ENCODE data around the gene TSEN34.

Gene TSEN34

DNA sequence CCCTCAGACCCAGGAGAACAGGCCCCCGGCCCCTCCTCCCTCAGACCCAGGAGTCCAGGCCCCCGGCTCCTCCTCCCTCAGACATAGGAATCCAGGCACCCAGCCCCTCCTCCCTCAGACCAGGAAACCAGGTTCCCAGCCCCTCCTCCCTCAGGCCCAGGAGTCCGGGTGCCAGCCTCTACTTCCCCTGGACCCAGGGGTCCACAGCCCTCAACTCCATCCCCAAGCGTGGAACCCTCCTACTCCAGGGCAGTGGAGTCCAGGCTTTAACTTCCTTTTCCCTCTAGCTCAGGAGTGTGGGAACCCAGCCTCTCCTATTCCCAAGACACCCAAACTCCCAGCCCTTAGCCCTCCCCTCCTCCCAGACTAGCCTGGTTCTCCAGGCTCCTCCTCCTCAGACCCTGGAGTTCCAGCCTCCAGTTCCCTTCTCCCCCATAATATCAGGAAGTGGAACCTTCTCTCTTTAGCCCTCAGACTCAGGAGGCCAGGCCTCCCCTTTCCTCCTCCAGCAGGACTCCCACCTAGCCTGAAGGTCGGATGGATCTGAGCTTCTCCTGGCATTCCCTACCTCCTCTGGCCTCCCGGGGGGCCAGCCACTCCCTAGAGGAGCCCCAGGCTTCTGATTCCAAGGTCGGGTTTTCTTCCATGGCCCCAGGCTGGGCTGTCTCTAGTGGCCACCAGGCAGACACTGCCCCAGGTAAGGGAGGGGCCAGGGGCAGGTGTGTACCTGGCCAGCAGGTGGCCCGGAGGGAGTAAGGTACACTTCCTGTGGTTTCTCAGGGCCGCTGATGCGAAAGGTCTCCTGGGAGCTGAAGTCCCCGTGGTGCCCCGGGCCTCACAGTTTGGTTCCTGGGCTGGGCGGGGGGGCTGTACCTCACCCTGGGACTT lies 18.4 kb upstream of the TSEN34 start, which contains the start of gene TMC4:
Gene TMC4 (minus strand): TSS at position 690 of the 888 bp plus-strand sequence. CDS start 43 bp downstream, at position 647.
- no peak for DNase-seq (ENCODE audit: low spot score)
- Histone ChIP-seq H3K27me3 (ENCODE audit: insufficient read depth, poor library complexity, severe bottlenecking) (no peaks in the 10 kb centered on the region), H3K4me3 (ENCODE audit: severe bottlenecking) (peak within 1 kb of the TSS; percentile 54), H3K36me3 (ENCODE audit: low read depth) (peaks cover 13% of the 10 kb centered on the region), H3K27ac (ENCODE audit: poor library complexity, severe bottlenecking) (peak within 1 kb of the TSS; percentile 73), H3K9me3 (ENCODE audit: severe bottlenecking) (no peaks in the 10 kb centered on the region), H3K4me1 (ENCODE audit: insufficient read depth, poor library complexity, severe bottlenecking) (no peaks in the 10 kb centered on the region)
- TF ChIP-seq, protein P1, sequence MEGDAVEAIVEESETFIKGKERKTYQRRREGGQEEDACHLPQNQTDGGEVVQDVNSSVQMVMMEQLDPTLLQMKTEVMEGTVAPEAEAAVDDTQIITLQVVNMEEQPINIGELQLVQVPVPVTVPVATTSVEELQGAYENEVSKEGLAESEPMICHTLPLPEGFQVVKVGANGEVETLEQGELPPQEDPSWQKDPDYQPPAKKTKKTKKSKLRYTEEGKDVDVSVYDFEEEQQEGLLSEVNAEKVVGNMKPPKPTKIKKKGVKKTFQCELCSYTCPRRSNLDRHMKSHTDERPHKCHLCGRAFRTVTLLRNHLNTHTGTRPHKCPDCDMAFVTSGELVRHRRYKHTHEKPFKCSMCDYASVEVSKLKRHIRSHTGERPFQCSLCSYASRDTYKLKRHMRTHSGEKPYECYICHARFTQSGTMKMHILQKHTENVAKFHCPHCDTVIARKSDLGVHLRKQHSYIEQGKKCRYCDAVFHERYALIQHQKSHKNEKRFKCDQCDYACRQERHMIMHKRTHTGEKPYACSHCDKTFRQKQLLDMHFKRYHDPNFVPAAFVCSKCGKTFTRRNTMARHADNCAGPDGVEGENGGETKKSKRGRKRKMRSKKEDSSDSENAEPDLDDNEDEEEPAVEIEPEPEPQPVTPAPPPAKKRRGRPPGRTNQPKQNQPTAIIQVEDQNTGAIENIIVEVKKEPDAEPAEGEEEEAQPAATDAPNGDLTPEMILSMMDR (IDR thresholded peaks at IDR 0.05; ENCODE audit: poor library complexity, severe bottlenecking): peak; percentile 10
- ATAC-seq (ENCODE audit: low read depth): peak; percentile 86

DNA sequence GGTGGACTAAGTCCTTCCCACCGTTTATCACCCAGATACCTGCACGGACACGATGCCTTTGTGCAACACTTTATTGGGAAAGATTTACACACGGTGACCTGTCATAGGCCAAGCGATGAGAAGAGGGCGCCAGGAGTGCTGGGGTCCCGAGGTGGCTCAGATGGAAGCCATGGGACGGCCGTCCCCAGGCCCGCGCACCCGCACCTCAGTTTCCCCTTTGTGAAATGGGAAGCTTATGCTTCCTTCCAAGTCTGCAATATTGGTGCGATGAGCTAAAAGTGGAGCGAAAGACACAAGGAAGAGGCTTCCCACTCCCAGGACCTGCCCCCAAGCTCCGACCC lies 17.8 kb upstream of the TSEN34 start:
- Histone ChIP-seq H3K36me3 (ENCODE audit: low read depth) (peaks cover 17% of the 10 kb centered on the region), H3K27ac (ENCODE audit: poor library complexity, severe bottlenecking) (peak overlapping the region; percentile 73), H3K4me1 (ENCODE audit: insufficient read depth, poor library complexity, severe bottlenecking) (no peaks in the 10 kb centered on the region), H3K4me3 (ENCODE audit: severe bottlenecking) (peak overlapping the region; percentile 54), H3K27me3 (ENCODE audit: insufficient read depth, poor library complexity, severe bottlenecking) (no peaks in the 10 kb centered on the region), H3K9me3 (ENCODE audit: severe bottlenecking) (no peaks in the 10 kb centered on the region)
- TF ChIP-seq, protein P1 (IDR thresholded peaks at IDR 0.05; ENCODE audit: poor library complexity, severe bottlenecking): no peak
- ATAC-seq (ENCODE audit: low read depth): no peak
- no peak for DNase-seq (ENCODE audit: low spot score)

DNA sequence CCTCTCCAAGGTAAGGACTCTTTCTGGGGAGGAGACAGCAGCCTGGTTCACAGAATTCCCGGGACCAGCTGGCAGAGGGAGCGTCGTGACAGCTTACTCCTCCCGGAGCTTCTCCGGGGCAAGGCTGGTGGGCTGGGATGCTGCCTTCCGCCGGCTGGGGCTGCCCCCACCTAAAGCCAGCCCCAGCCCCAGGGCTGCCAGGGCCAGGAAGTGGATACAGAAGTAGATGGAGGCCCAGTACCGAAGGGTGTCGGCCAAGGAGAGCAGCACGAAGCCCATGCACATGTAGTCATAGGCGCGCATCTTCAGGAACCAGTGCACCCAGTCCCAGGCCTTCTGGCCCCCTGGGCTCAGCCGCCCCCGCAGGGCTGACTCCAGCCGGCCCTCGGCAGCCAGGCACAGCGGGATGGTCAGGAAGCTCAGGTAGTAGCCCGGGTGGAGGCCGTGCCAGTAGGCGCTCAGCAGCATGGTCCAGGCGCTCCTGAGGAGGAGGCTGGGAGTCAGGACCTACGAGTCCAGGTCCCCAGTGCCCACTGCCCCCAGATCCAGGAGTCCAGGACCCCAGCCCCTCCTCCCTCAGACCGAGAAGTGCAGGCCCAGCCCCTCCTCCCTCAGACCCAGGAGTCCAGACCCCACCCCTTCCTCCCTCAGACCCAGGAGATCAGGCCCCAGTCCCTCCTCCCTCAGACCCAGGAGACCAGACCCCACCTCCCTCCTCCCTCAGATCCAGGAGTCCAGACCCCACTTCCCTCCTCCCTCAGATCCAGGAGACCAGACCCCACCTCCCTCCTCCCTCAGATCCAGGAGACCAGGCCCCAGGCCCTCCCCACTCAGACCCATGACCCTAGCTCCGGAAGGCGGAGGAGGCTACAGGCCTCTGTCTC lies 16.9 kb upstream of the TSEN34 start:
- TF ChIP-seq, protein P1 (IDR thresholded peaks at IDR 0.05; ENCODE audit: poor library complexity, severe bottlenecking): no peak
- H3K36me3 ChIP-seq (ENCODE audit: low read depth): peaks cover 25% of the 10 kb centered on the region
- no peaks in the 10 kb centered on the region for H3K4me1 ChIP-seq (ENCODE audit: insufficient read depth, poor library complexity, severe bottlenecking)
- DNase-seq (ENCODE audit: low spot score): no peak
- no peak for ATAC-seq (ENCODE audit: low read depth)
- H3K9me3 ChIP-seq (ENCODE audit: severe bottlenecking): no peaks in the 10 kb centered on the region
- H3K4me3 ChIP-seq (ENCODE audit: severe bottlenecking): no peak overlapping the region
- no peaks in the 10 kb centered on the region for H3K27me3 ChIP-seq (ENCODE audit: insufficient read depth, poor library complexity, severe bottlenecking)
- no peak overlapping the region for H3K27ac ChIP-seq (ENCODE audit: poor library complexity, severe bottlenecking)

DNA sequence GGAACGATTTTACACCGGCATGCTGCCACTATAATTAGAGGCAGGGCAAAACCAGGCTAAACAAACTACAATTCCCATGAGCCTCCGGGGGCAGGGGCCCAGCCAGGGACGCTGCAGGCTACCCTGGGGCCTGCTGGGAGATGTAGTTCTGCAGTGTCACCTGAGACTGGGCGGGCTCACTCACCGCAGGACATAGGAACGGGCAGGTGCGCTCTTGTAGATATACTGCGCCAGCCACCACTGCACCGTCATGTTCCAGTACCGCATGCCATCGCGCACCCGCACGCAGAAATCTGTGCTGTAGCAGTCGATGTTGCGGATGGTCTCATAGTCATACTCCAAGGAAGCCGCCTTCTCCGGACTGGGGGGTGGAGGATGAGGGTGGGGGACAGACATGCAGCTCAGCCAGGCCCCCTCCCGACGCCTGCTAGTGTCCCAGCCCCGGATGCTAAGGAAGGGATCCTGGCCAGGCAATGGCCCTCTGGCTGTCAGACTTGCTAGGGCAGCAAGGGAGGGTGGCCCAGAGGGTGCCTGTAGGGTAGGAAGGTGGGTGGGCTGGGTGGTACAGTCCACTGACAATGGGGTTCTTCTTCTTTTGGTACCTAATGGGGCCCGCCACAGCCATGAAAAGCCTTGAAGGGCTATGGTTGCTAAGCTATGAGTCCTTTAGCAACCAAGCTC lies 12.4 kb upstream of the TSEN34 start:
- Histone ChIP-seq H3K27ac (ENCODE audit: poor library complexity, severe bottlenecking) (no peak overlapping the region), H3K27me3 (ENCODE audit: insufficient read depth, poor library complexity, severe bottlenecking) (no peaks in the 10 kb centered on the region), H3K4me3 (ENCODE audit: severe bottlenecking) (no peak overlapping the region), H3K4me1 (ENCODE audit: insufficient read depth, poor library complexity, severe bottlenecking) (no peaks in the 10 kb centered on the region), H3K9me3 (ENCODE audit: severe bottlenecking) (no peaks in the 10 kb centered on the region), H3K36me3 (ENCODE audit: low read depth) (peaks cover 21% of the 10 kb centered on the region)
- TF ChIP-seq, protein P1 (IDR thresholded peaks at IDR 0.05; ENCODE audit: poor library complexity, severe bottlenecking): no peak
- DNase-seq (ENCODE audit: low spot score) (no peak), ATAC-seq (ENCODE audit: low read depth) (peak; percentile 63; the same call in 1 of the 3 replicates)

All from RWPE2 (cell line).